ENCODE data around the gene RAD50. TPM values are rescaled to one million over a fixed set of nuclear protein-coding genes. Genes with fewer than 3 reads are reported as not detected.
"Not testable (repeated sequence)": the region's sequence is repeated elsewhere in the genome, so short reads cannot be mapped to it uniquely, and the experiment has no call there.

The RAD50 gene
- total RNA-seq, 1 donor from 2014 or later = 50.2 TPM

GRCh38 chr5:132690156-132690555, 133.4 kb downstream of the RAD50 start:
- Mint-ChIP-seq H3K4me1 (ENCODE audit: low read depth) (no peaks in the 10 kb centered on the region), H3K36me3 (ENCODE audit: insufficient read depth) (peaks cover 4% of the 10 kb centered on the region), H3K27me3 (no peaks in the 10 kb centered on the region), H3K9me3 (ENCODE audit: low read depth) (peaks cover 3% of the 10 kb centered on the region), H3K27ac (no peak overlapping the region), H3K4me3 (ENCODE audit: low read depth) (no peak overlapping the region)
- TF ChIP-seq, protein P1, sequence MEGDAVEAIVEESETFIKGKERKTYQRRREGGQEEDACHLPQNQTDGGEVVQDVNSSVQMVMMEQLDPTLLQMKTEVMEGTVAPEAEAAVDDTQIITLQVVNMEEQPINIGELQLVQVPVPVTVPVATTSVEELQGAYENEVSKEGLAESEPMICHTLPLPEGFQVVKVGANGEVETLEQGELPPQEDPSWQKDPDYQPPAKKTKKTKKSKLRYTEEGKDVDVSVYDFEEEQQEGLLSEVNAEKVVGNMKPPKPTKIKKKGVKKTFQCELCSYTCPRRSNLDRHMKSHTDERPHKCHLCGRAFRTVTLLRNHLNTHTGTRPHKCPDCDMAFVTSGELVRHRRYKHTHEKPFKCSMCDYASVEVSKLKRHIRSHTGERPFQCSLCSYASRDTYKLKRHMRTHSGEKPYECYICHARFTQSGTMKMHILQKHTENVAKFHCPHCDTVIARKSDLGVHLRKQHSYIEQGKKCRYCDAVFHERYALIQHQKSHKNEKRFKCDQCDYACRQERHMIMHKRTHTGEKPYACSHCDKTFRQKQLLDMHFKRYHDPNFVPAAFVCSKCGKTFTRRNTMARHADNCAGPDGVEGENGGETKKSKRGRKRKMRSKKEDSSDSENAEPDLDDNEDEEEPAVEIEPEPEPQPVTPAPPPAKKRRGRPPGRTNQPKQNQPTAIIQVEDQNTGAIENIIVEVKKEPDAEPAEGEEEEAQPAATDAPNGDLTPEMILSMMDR (IDR thresholded peaks at IDR 0.05; ENCODE audit: unreplicated experiment) = no peak
- no peak for DNase-seq (ENCODE audit: low spot score, unreplicated experiment)

DNA sequence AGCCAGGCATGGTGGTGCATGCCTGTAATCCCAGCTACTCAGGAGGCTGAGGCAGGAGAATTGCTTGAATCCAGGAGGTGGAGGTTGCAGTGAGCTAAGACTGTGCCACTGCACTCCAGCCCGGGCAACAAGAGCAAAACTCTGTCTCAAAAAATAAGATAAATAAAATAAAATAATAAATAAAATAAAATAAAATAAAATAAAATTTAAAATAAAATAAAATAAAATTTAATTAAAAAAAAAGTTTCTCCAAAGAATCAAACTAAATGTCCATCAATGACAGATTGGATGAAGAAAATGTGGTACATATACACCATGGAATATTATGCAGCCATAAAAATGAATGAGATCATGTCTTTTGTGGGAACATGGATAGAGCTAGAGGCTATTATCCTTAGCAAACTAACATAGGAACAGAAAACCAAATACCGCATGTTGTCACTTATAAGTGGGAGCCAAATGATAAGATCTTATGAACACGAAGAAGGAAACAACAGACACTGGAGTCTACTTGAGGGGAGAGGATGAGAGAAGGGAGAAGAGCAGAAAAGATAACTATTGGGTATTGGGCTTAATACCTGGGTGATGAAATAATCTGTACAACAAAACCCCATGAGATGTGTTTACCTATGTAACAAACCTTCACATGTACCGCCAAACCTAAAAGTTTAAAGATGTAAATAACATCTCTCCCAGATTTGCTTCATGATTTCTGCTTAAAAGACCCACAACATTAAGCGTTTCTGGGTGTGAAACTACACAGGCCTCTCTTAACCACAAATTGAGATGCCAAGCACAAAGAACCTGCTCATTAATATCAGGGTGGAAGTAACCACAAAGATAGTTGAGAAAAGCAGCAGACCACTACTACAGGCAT, 135.2 kb downstream of the RAD50 start:
- not testable (repeated sequence) for H3K36me3 Mint-ChIP-seq (ENCODE audit: insufficient read depth); H3K4me3 Mint-ChIP-seq (ENCODE audit: low read depth); H3K4me1 Mint-ChIP-seq (ENCODE audit: low read depth); DNase-seq (ENCODE audit: low spot score, unreplicated experiment); H3K9me3 Mint-ChIP-seq (ENCODE audit: low read depth); H3K27me3 Mint-ChIP-seq; H3K27ac Mint-ChIP-seq

GRCh38 chr5:132692632-132692967, 135.8 kb downstream of the RAD50 start:
- Mint-ChIP-seq H3K9me3 (ENCODE audit: low read depth) (peaks cover 3% of the 10 kb centered on the region), H3K27me3 (no peaks in the 10 kb centered on the region), H3K36me3 (ENCODE audit: insufficient read depth) (peaks cover 6% of the 10 kb centered on the region), H3K4me1 (ENCODE audit: low read depth) (no peaks in the 10 kb centered on the region), H3K4me3 (ENCODE audit: low read depth) (no peak overlapping the region), H3K27ac (no peak overlapping the region)
- TF ChIP-seq, protein P1 (IDR thresholded peaks at IDR 0.05; ENCODE audit: unreplicated experiment) = no peak
- DNase-seq (ENCODE audit: low spot score, unreplicated experiment) = no peak

Other genes starting within 250 kb of the RAD50 start
- 14.3 and 14.7 TPM in 2 replicates for gene SLC22A5, start 187.3 kb upstream of the RAD50 start, total RNA-seq
- gene IRF1, start 66.2 kb upstream of the RAD50 start, total RNA-seq = 2.3 and 4.1 TPM in 2 replicates
- gene IL5, start 13.5 kb upstream of the RAD50 start, total RNA-seq = not detected in 2 replicates
- not detected in 2 replicates for gene IL13, start 101.2 kb downstream of the RAD50 start, total RNA-seq
- not detected in 2 replicates for gene IL4, start 117.0 kb downstream of the RAD50 start, total RNA-seq
- gene KIF3A, start 180.6 kb downstream of the RAD50 start, total RNA-seq = 33.1 and 33.6 TPM in 2 replicates
- gene CCNI2, start 190.4 kb downstream of the RAD50 start, total RNA-seq = 0.36 and 0.49 TPM in 2 replicates
- 60.4 and 67.2 TPM in 2 replicates for gene SEPTIN8, start 220.3 kb downstream of the RAD50 start, total RNA-seq

Measured in progenitor cell of endocrine pancreas (in vitro differentiated cells).